ENCODE measurements around the gene EDA. TPM values are rescaled to one million over a fixed set of nuclear protein-coding genes. Genes with fewer than 3 reads are reported as not detected.

EDA gene
- total RNA-seq, 1 experiment from 2014 or later, result 5.2 TPM

DNA sequence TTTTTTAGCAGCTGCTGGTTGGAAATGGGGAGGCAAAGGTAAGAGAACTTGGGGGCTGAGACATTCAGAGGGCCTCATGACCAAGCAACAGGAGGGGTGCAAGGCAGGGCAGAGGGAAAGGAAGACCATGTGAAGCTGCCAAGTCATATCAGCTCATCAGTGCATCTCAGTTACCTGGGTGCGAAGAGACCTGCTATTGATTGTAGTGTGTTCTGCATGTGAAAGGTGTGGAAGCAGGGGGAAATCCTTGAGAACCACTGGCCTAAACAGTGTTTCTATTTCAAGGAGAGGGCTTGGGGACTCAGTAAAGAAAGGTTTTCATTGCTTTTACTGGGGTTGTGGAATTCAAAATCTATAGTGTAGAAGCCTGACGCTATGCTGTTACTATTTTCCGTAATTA lies 47.1 kb upstream of the EDA start (continued):
- TF ChIP-seq CTCF (IDR thresholded peaks at IDR 0.05 in 2 of 3, conservative IDR thresholded peaks at IDR 0.05 in 1 of 3; ENCODE audit: borderline replicate concordance in 1 of 3, insufficient read depth in 1 of 3, low read depth in 2 of 3, low read length in 2 of 3) (no peak), RAD21 (IDR thresholded peaks at IDR 0.05; ENCODE audit: low read depth) (no peak), POLR2AphosphoS5 (IDR thresholded peaks at IDR 0.05; ENCODE audit: low read depth, low read length) (no peak), ELF1 (IDR thresholded peaks at IDR 0.05; ENCODE audit: borderline replicate concordance, low read depth) (no peak)

GRCh38 chrX:69597399-69597798 lies 18.5 kb upstream of the EDA start:
- no peak for ATAC-seq
- no peak overlapping the region for H3K9ac ChIP-seq (ENCODE audit: low read length)
- no peak for DNase-seq (ENCODE audit: low read depth, low spot score)
- H3K4me1 ChIP-seq (ENCODE audit: control insufficient read depth in 1 of 2, insufficient read depth in 2 of 2, low read length in 2 of 2), result no peaks in the 10 kb centered on the region
- CTCF ChIA-PET, result no interaction called here
- intact Hi-C loops (cut with micrococcal nuclease), result no loop called here
- no peaks in the 10 kb centered on the region for H3K9me3 ChIP-seq (ENCODE audit: control insufficient read depth in 1 of 2, insufficient read depth in 1 of 2, low read depth in 1 of 2, low read length in 2 of 2)
- BruUV-seq (replicated peaks), result no TSS peak
- RAD21 ChIA-PET (ENCODE audit: low non-redundant PET in 1 of 2, low total read pairs in 2 of 2, uncharacterized antibody in 2 of 2, unreplicated experiment in 2 of 2), result no interaction called here
- H3K4me2 ChIP-seq (ENCODE audit: low read length), result no peak overlapping the region
- H3K36me3 ChIP-seq (ENCODE audit: control insufficient read depth in 1 of 2, insufficient read depth in 2 of 2, low read length in 2 of 2), result no peaks in the 10 kb centered on the region
- H4K20me1 ChIP-seq (ENCODE audit: insufficient read depth), result no peaks in the 10 kb centered on the region
- no peak overlapping the region for H3K4me3 ChIP-seq (replicated peaks in 1 of 2; ENCODE audit: low read depth in 1 of 2, low read length in 2 of 2)
- no peaks in the 10 kb centered on the region for H3K79me2 ChIP-seq (ENCODE audit: insufficient read depth, low read length)
- no peak overlapping the region for H3K27ac ChIP-seq (ENCODE audit: low read depth, low read length)
- TF ChIP-seq REST (IDR thresholded peaks at IDR 0.05; ENCODE audit: low read depth), result no peak
- TF ChIP-seq FOSL1 (IDR thresholded peaks at IDR 0.05; ENCODE audit: low read depth), result no peak
- TF ChIP-seq TCF7L2 (IDR thresholded peaks at IDR 0.05; ENCODE audit: borderline replicate concordance, extremely low read depth, insufficient read depth, insufficient read length), result no peak
- H3K27me3 ChIP-seq (ENCODE audit: insufficient read depth, low read length), result no peaks in the 10 kb centered on the region
- POLR2A ChIA-PET, result no interaction called here
- no peak overlapping the region for H2AFZ ChIP-seq (ENCODE audit: low read depth, low read length, poor library complexity, severe bottlenecking)
- H3K9me2 ChIP-seq (ENCODE audit: insufficient read depth), result no peaks in the 10 kb centered on the region
